HG03460 (cell line): ENCODE measurements around the gene REEP6.

Experiments used
- ATAC-seq: cut with Tn5 transposase; IDR thresholded peaks from one replicate; pipeline ENCODE4 v1.9.1; 2021; ENCODE audit not compliant: unreplicated experiment

The REEP6 gene

GRCh38 chr19:1491114-1491848 is at the start of gene REEP6:
Gene REEP6, plus strand, starts transcription at chr19:1491181. Its CDS starts 89 bp downstream, at chr19:1491270.
- no peak for ATAC-seq

- no peak for ATAC-seq
Observed at GRCh38 chr19:1441677-1442438, 49.1 kb upstream of the REEP6 start.

GRCh38 chr19:1445185-1445931 is 45.6 kb upstream of the REEP6 start:
- no peak for ATAC-seq

GRCh38 chr19:1445932-1446712 is 44.9 kb upstream of the REEP6 start:
- no peak for ATAC-seq

GRCh38 chr19:1446713-1447481 is 44.1 kb upstream of the REEP6 start:
- ATAC-seq: no peak

GRCh38 chr19:1447504-1447903 is 43.5 kb upstream of the REEP6 start:
- ATAC-seq: no peak

- no peak for ATAC-seq
Observed at GRCh38 chr19:1447944-1448343, 43.0 kb upstream of the REEP6 start.

GRCh38 chr19:1449467-1450442 is 41.2 kb upstream of the REEP6 start, which contains the start of gene APC2:
Gene APC2, plus strand, starts transcription at chr19:1450121. Its CDS starts 2,881 bp downstream, at chr19:1453002.
- no peak for ATAC-seq

- no peak for ATAC-seq
Observed at GRCh38 chr19:1450735-1451731, 39.9 kb upstream of the REEP6 start.

- ATAC-seq: no peak
Observed at GRCh38 chr19:1451916-1452801, 38.8 kb upstream of the REEP6 start.

- no peak for ATAC-seq
Observed at GRCh38 chr19:1452802-1453524, 38.0 kb upstream of the REEP6 start.

GRCh38 chr19:1453525-1454364 is 37.2 kb upstream of the REEP6 start:
- no peak for ATAC-seq

- ATAC-seq: no peak
Observed at GRCh38 chr19:1455002-1455335, 36.0 kb upstream of the REEP6 start.

GRCh38 chr19:1455336-1456120 is 35.5 kb upstream of the REEP6 start:
- ATAC-seq: no peak
